Peyer's patch (tissue), 4 donors: ENCODE results near the gene EIPR1. TPM values are rescaled to one million over a fixed set of nuclear protein-coding genes. Genes with fewer than 3 reads are reported as not detected.

Experiments used
- DNase-seq, 3 donors: peaks; one replicate each; pipeline ENCODE4 v3.0.0-alpha.2; 2017 to 2019
- H3K27ac ChIP-seq, 4 donors: fragments of 200-600 bp; sonication (generic); one replicate each; pipeline ENCODE4 v1.5.1; 2016 to 2019
- H3K27me3 ChIP-seq, 2 donors: fragments of 200-600 bp; sonication (generic); one replicate each; pipeline ENCODE4 v1.5.1; 2019
- H3K36me3 ChIP-seq, 3 donors: fragments of 200-600 bp; sonication (generic); one replicate each; pipeline ENCODE4 v1.5.1; 2016 to 2019
- H3K4me1 ChIP-seq, 4 donors: fragments of 200-600 bp; sonication (generic); one replicate each; pipeline ENCODE4 v1.5.1; 2016 to 2019
- H3K4me3 ChIP-seq, 4 donors: fragments of 200-600 bp; sonication (generic); 1 replicate in 3 of 4; 2 replicates in 1 of 4; pipeline ENCODE4 v1.5.1; 2016 to 2019; ENCODE audit warnings: mild to moderate bottlenecking in 1 of 4
- H3K9me3 ChIP-seq, 4 donors: fragments of 200-600 bp; sonication (generic); one replicate each; pipeline ENCODE4 v1.5.1; 2016 to 2019; ENCODE audit warnings: mild to moderate bottlenecking in 1 of 4
- CTCF ChIP-seq, 6 experiments: fragments of 450-650 bp in 4 of 6; fragments of 200-600 bp in 2 of 6; sonication (generic) in 1 of 6; IDR thresholded peaks; one replicate each; pipeline ENCODE4 v1.5.1; 2017 to 2019; ENCODE audit warnings: antibody characterized with exemption in 6 of 6, mild to moderate bottlenecking in 3 of 6, moderate library complexity in 1 of 6
- POLR2A ChIP-seq, 2 donors: fragments of 450-650 bp; IDR thresholded peaks; one replicate each; pipeline ENCODE4 v1.5.1; 2017; ENCODE audit warnings: antibody characterized with exemption in 2 of 2, mild to moderate bottlenecking in 2 of 2, moderate library complexity in 2 of 2
- total RNA-seq, 4 donors: library from RNA; depleted of rRNA; stranded (reverse); fragments of >200 nt; gene quantifications; one replicate each; pipeline ENCODE4 v1.1.0, GENCODE V29; 2016

Gene EIPR1
- total RNA-seq, 4 donors from 2014 or later, result 23.4 to 94.1 (median 36.2) TPM

- Histone ChIP-seq H3K27me3 (no peaks in the 10 kb centered on the region), H3K27ac (no peak overlapping the region), H3K9me3 (no peaks in the 10 kb centered on the region), H3K4me3 (no peak overlapping the region), H3K4me1 (no peaks in the 10 kb centered on the region), H3K36me3 (peaks cover 0 to 41% (median 0%) of the 10 kb centered on the region in 3 donors)
- no peak for TF ChIP-seq POLR2A (IDR thresholded peaks at IDR 0.05)
- no peak for TF ChIP-seq CTCF (IDR thresholded peaks at IDR 0.05)
- peak in 1 of 3 donors; percentile 34 for DNase-seq
Measured at GRCh38 chr2:3189961-3190360, 187.7 kb downstream of the EIPR1 start.

- no peak overlapping the region for H3K4me3 ChIP-seq
- H3K27ac ChIP-seq, result no peak overlapping the region
- H3K36me3 ChIP-seq, result peaks cover 0 to 41% (median 0%) of the 10 kb centered on the region in 3 donors
- DNase-seq, result peak in 1 of 3 donors; percentile 19
- no peak for TF ChIP-seq CTCF (IDR thresholded peaks at IDR 0.05)
- no peak for TF ChIP-seq POLR2A (IDR thresholded peaks at IDR 0.05)
- H3K27me3 ChIP-seq, result no peaks in the 10 kb centered on the region
- no peaks in the 10 kb centered on the region for H3K4me1 ChIP-seq
- no peaks in the 10 kb centered on the region for H3K9me3 ChIP-seq
Measured at GRCh38 chr2:3189076-3189591, 188.5 kb downstream of the EIPR1 start.

GRCh38 chr2:3188405-3188946 is 189.1 kb downstream of the EIPR1 start:
- TF ChIP-seq CTCF (IDR thresholded peaks at IDR 0.05), result no peak
- no peak for TF ChIP-seq POLR2A (IDR thresholded peaks at IDR 0.05)
- no peaks in the 10 kb centered on the region for H3K27me3 ChIP-seq
- no peaks in the 10 kb centered on the region for H3K9me3 ChIP-seq
- peaks cover 0 to 41% (median 0%) of the 10 kb centered on the region in 3 donors for H3K36me3 ChIP-seq
- peak in 1 of 3 donors; percentile 29 for DNase-seq
- H3K27ac ChIP-seq, result no peak overlapping the region
- no peaks in the 10 kb centered on the region for H3K4me1 ChIP-seq
- no peak overlapping the region for H3K4me3 ChIP-seq

GRCh38 chr2:3187467-3187866 is 190.2 kb downstream of the EIPR1 start:
- Histone ChIP-seq H3K27ac (no peak overlapping the region), H3K27me3 (no peaks in the 10 kb centered on the region), H3K4me3 (no peak overlapping the region), H3K9me3 (no peaks in the 10 kb centered on the region), H3K4me1 (no peaks in the 10 kb centered on the region), H3K36me3 (peaks cover 0 to 34% (median 0%) of the 10 kb centered on the region in 3 donors)
- DNase-seq, result peak in 1 of 3 donors; percentile 15
- TF ChIP-seq POLR2A (IDR thresholded peaks at IDR 0.05) (no peak), CTCF (IDR thresholded peaks at IDR 0.05) (no peak)

- H3K4me3 ChIP-seq, result no peak overlapping the region
- no peaks in the 10 kb centered on the region for H3K27me3 ChIP-seq
- H3K4me1 ChIP-seq, result no peaks in the 10 kb centered on the region
- DNase-seq, result peak in 1 of 3 donors; percentile 43
- H3K36me3 ChIP-seq, result peaks cover 0 to 27% (median 0%) of the 10 kb centered on the region in 3 donors
- TF ChIP-seq POLR2A (IDR thresholded peaks at IDR 0.05) (no peak), CTCF (IDR thresholded peaks at IDR 0.05) (no peak)
- no peak overlapping the region for H3K27ac ChIP-seq
- no peaks in the 10 kb centered on the region for H3K9me3 ChIP-seq
Measured at GRCh38 chr2:3186766-3187165, 190.9 kb downstream of the EIPR1 start.
